GM12878 (cell line): ENCODE results near the gene UVRAG. TPM values are rescaled to one million over a fixed set of nuclear protein-coding genes. Genes with fewer than 3 reads are reported as not detected.
A peak's percentile ranks its signal among the peaks of the same experiment; 100 is the strongest.

Source experiments
- CBFB ChIP-seq: IDR thresholded peaks from 2 replicates; pipeline ENCODE4 v1.6.1; 2016; ENCODE audit warnings: antibody characterized with exemption, low read depth
- ETV6 ChIP-seq, 2 experiments: fragments of 450-650 bp in 1 of 2; IDR thresholded peaks in 1 of 2; conservative IDR thresholded peaks in 1 of 2; 2 replicates each; pipeline ENCODE4 v1.6.1; 2014; ENCODE audit warnings: antibody characterized with exemption in 1 of 2, borderline replicate concordance in 1 of 2, low read depth in 1 of 2, mild to moderate bottlenecking in 1 of 2, moderate library complexity in 1 of 2
- FOS ChIP-seq: IDR thresholded peaks from 3 replicates; pipeline ENCODE4 v1.6.1; 2011; ENCODE audit warnings: borderline replicate concordance; ENCODE audit not compliant: insufficient read length; ENCODE audit errors: extremely low read depth
- GATAD2B ChIP-seq: fragments of 450-650 bp; conservative IDR thresholded peaks from 2 replicates; pipeline ENCODE4 v1.6.1; 2017; ENCODE audit warnings: low read depth, mild to moderate bottlenecking, moderate library complexity
- HCFC1 ChIP-seq: fragments of 150-350 bp; IDR thresholded peaks from 2 replicates; pipeline ENCODE4 v1.6.1; 2014; ENCODE audit warnings: low read length
- HDGF ChIP-seq: fragments of 450-650 bp; IDR thresholded peaks from 2 replicates; pipeline ENCODE4 v1.6.1; 2016; ENCODE audit warnings: antibody characterized with exemption
- KLF5 ChIP-seq: fragments of 450-650 bp; IDR thresholded peaks from 2 replicates; pipeline ENCODE4 v1.6.1; 2014; ENCODE audit warnings: mild to moderate bottlenecking; ENCODE audit not compliant: partially characterized antibody
- MTA3 ChIP-seq: IDR thresholded peaks from 2 replicates; pipeline ENCODE4 v1.6.1; 2012; ENCODE audit warnings: low read length, inconsistent platforms, borderline replicate concordance
- MXI1 ChIP-seq: fragments of 150-350 bp; IDR thresholded peaks from 2 replicates; pipeline ENCODE4 v1.6.1; 2011; ENCODE audit warnings: low read depth, mild to moderate bottlenecking, inconsistent platforms, low read length, improper control_type of control experiment
- MYC ChIP-seq: IDR thresholded peaks from 2 replicates; pipeline ENCODE4 v1.6.1; 2011; ENCODE audit warnings: mild to moderate bottlenecking, low read length, moderate library complexity, inconsistent platforms; ENCODE audit not compliant: insufficient read depth, insufficient replicate concordance, insufficient read length, severe bottlenecking
- POLR2AphosphoS2 ChIP-seq: IDR thresholded peaks from 2 replicates; pipeline ENCODE4 v1.6.1; 2011; ENCODE audit warnings: low read depth, mild to moderate bottlenecking, low read length, improper control_type of control experiment, moderate library complexity
- PRDM15 ChIP-seq: fragments of 450-650 bp; formaldehyde crosslinking; IDR thresholded peaks from 2 replicates; pipeline ENCODE4 v1.4.0; 2020; ENCODE audit warnings: mild to moderate bottlenecking, moderate library complexity
- SIN3A ChIP-seq: IDR thresholded peaks from 2 replicates; pipeline ENCODE4 v1.6.1; 2012; ENCODE audit warnings: low read depth, low read length, improper control_type of control experiment
- SIX5 ChIP-seq: IDR thresholded peaks from 2 replicates; pipeline ENCODE4 v1.6.1; 2011; ENCODE audit warnings: mild to moderate bottlenecking, low read depth, low read length, moderate library complexity; ENCODE audit not compliant: severe bottlenecking
- SMARCA5 ChIP-seq: fragments of 450-650 bp; IDR thresholded peaks from 2 replicates; pipeline ENCODE4 v1.6.1; 2017; ENCODE audit warnings: mild to moderate bottlenecking
- SP1 ChIP-seq: IDR thresholded peaks from one replicate; pipeline ENCODE4 v1.6.1; 2011; ENCODE audit warnings: low read depth, low read length
- SRF ChIP-seq, 2 experiments: IDR thresholded peaks; 2 replicates each; pipeline ENCODE4 v1.6.1; 2011; ENCODE audit warnings: low read depth in 2 of 2, low read length in 2 of 2, mild to moderate bottlenecking in 1 of 2, moderate library complexity in 1 of 2
- STAT1 ChIP-seq: fragments of 450-650 bp; conservative IDR thresholded peaks from 2 replicates; pipeline ENCODE4 v1.6.1; 2014; ENCODE audit warnings: antibody characterized with exemption, mild to moderate bottlenecking
- YBX1 ChIP-seq: fragments of 450-650 bp; IDR thresholded peaks from 2 replicates; pipeline ENCODE4 v1.6.1; 2016; ENCODE audit warnings: antibody characterized with exemption
- ZNF207 ChIP-seq: fragments of 450-650 bp; IDR thresholded peaks from 2 replicates; pipeline ENCODE4 v1.6.1; 2014; ENCODE audit warnings: antibody characterized with exemption, mild to moderate bottlenecking, borderline replicate concordance
- ZSCAN29 ChIP-seq: fragments of 450-650 bp; IDR thresholded peaks from 2 replicates; pipeline ENCODE4 v1.6.1; 2017; ENCODE audit warnings: mild to moderate bottlenecking, moderate library complexity
- polyA plus RNA-seq, 11 experiments: library from polyadenylated mRNA; depleted of rRNA in 4 of 11; unstranded in 6 of 11; stranded (reverse) in 5 of 11; fragments of >200 nt; fragmentation: Nextera tagmentation in 4 of 11; fragmentation: Illumina TruSeq in 1 of 11; extraction: Ambion mirVana in 4 of 11; extraction: Trizol in 1 of 11; gene quantifications; 1 replicate in 1 of 11; 2 replicates in 10 of 11; pipeline versions ENCODE4 v1.2.1 to v1.2.3, GENCODE V29; 2011 to 2016; ENCODE audit warnings: inconsistent platforms in 2 of 11, missing spikeins in 2 of 11, low read depth in 1 of 11
- total RNA-seq, 4 experiments: library from RNA; depleted of rRNA in 3 of 4; stranded (reverse); fragments of >200 nt in 3 of 4; fragmentation: Illumina TruSeq in 1 of 4; extraction: Trizol in 1 of 4; gene quantifications; 2 replicates each; pipeline versions ENCODE4 v1.2.1 to v1.2.3, GENCODE V29; 2013 to 2021
- TF ChIP-seq, protein P1 (sequence below): fragments of 450-650 bp; IDR thresholded peaks from 2 replicates; pipeline ENCODE4 v1.6.1; 2017; ENCODE audit warnings: borderline replicate concordance
- TF ChIP-seq, protein P2 (sequence below): IDR thresholded peaks from 2 replicates; pipeline ENCODE4 v1.6.1; 2011; ENCODE audit warnings: low read depth, mild to moderate bottlenecking, low read length, moderate library complexity, borderline replicate concordance; ENCODE audit errors: extremely low read depth
- TF ChIP-seq, protein P3 (sequence below): IDR thresholded peaks from 2 replicates; pipeline ENCODE4 v1.6.1; 2011; ENCODE audit warnings: mild to moderate bottlenecking, low read depth, low read length, moderate library complexity; ENCODE audit not compliant: insufficient replicate concordance

The UVRAG gene
- total and polyA plus RNA-seq, 10 of the 15 experiments (the other 5 are each of a cell fraction or from before 2014, with no cell fraction given): 7.0 to 43.4 (median 37.0) TPM

DNA sequence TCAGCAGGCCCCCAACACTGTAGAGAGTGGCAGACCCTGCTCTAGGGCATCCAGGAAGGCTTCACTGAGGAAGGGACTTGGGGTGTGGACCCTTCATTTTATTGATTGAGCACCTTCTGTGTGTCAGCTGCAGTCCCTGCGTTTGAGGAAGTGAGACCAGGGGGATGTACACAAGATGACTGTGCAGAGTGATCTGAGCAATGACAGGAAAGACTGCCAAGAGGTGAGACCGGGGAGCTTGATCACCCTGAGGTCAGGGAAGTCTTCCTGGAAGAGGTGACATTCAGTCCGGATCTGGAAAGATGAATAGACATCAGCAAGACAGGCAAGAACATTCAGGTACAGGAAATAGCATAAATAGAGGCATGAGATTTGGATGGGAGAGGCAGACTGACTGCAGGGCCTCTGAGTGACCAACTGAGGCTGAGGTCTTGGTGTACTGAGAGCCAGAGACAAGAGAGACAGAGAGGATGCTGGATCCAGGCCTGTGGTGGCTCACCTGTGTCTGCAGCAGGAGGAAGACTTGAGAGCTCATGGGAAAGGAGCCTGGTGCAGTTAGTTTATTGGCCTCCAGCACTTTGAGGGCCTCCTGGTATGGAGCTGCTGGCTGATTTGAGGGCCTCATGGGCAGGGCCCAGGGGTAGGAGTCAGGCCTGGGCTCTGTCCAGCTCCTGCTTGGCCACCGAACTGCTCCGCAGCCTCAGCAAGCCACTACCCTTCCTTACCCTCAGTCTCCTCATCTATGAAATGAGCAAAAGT lies 41.2 kb upstream of the UVRAG start (continued):
- TF ChIP-seq, protein P1, sequence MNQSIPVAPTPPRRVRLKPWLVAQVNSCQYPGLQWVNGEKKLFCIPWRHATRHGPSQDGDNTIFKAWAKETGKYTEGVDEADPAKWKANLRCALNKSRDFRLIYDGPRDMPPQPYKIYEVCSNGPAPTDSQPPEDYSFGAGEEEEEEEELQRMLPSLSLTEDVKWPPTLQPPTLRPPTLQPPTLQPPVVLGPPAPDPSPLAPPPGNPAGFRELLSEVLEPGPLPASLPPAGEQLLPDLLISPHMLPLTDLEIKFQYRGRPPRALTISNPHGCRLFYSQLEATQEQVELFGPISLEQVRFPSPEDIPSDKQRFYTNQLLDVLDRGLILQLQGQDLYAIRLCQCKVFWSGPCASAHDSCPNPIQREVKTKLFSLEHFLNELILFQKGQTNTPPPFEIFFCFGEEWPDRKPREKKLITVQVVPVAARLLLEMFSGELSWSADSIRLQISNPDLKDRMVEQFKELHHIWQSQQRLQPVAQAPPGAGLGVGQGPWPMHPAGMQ: no peak
- TF ChIP-seq ETV6 (conservative IDR thresholded peaks at IDR 0.05 in 1 of 2, IDR thresholded peaks at IDR 0.05 in 1 of 2; ENCODE audit: borderline replicate concordance in 1 of 2, low read depth in 1 of 2) (peak in 1 of 2 experiments; percentile 92; a peak in 2 of 4 replicates), ZNF207 (peak; percentile 71; the same call in 1 of the 2 replicates), HCFC1 (no peak), SRF (IDR thresholded peaks at IDR 0.05; ENCODE audit: low read depth in 2 of 2, low read length in 2 of 2) (peak in 1 of 2 experiments; percentile 83; a peak in 1 of 4 replicates), GATAD2B (peak; percentile 80; the same call in 1 of the 2 replicates), CBFB (peak; percentile 80; the same call in 1 of the 2 replicates), PRDM15 (no peak), MTA3 (0 out of 2 replicates have a peak, but pooled peaks have one; percentile 82), ZSCAN29 (no peak), SMARCA5 (peak; percentile 100), STAT1 (no peak), MXI1 (no peak), FOS (no peak), MYC (no peak), HDGF (peak; percentile 81), SIN3A (no peak), SP1 (peak; percentile 56), YBX1 (no peak), POLR2AphosphoS2 (no peak), KLF5 (peak; percentile 39), SIX5 (no peak)
- TF ChIP-seq, protein P2, sequence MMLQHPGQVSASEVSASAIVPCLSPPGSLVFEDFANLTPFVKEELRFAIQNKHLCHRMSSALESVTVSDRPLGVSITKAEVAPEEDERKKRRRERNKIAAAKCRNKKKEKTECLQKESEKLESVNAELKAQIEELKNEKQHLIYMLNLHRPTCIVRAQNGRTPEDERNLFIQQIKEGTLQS: no peak
- TF ChIP-seq, protein P3, sequence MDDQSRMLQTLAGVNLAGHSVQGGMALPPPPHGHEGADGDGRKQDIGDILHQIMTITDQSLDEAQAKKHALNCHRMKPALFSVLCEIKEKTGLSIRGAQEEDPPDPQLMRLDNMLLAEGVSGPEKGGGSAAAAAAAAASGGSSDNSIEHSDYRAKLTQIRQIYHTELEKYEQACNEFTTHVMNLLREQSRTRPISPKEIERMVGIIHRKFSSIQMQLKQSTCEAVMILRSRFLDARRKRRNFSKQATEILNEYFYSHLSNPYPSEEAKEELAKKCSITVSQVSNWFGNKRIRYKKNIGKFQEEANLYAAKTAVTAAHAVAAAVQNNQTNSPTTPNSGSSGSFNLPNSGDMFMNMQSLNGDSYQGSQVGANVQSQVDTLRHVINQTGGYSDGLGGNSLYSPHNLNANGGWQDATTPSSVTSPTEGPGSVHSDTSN: peak; percentile 88
